OCI-LY7 (cell line): ENCODE results near the gene LRRC8D.

Experiments used
- CTCF ChIP-seq: fragments of 200-600 bp; sonication (generic); conservative IDR thresholded peaks from 2 replicates; pipeline ENCODE4 v1.5.1; 2014; ENCODE audit warnings: mild to moderate bottlenecking, antibody characterized with exemption, low read length, moderate library complexity, mixed read lengths
- EZH2phosphoT487 ChIP-seq: fragments of 200-600 bp; sonication (generic); IDR thresholded peaks from 2 replicates; pipeline ENCODE4 v1.6.1; 2018; ENCODE audit warnings: low read depth, borderline replicate concordance, mild to moderate bottlenecking, mixed run types, antibody characterized with exemption, low read length, moderate library complexity, mixed read lengths

GRCh38 chr1:89827902-89828301 is 7.1 kb downstream of the LRRC8D start:
- TF ChIP-seq CTCF (no peak), EZH2phosphoT487 (no peak)
